GM18502 (cell line): ENCODE measurements around the gene BLVRB.
"Not testable (repeated sequence)": the region's sequence is repeated elsewhere in the genome, so short reads cannot be mapped to it uniquely, and the experiment has no call there.

Experiments used
- ATAC-seq: cut with Tn5 transposase; IDR thresholded peaks from one replicate; pipeline ENCODE4 v1.9.1; 2021; ENCODE audit warnings: mild to moderate bottlenecking; ENCODE audit not compliant: unreplicated experiment, poor library complexity

The BLVRB gene

DNA sequence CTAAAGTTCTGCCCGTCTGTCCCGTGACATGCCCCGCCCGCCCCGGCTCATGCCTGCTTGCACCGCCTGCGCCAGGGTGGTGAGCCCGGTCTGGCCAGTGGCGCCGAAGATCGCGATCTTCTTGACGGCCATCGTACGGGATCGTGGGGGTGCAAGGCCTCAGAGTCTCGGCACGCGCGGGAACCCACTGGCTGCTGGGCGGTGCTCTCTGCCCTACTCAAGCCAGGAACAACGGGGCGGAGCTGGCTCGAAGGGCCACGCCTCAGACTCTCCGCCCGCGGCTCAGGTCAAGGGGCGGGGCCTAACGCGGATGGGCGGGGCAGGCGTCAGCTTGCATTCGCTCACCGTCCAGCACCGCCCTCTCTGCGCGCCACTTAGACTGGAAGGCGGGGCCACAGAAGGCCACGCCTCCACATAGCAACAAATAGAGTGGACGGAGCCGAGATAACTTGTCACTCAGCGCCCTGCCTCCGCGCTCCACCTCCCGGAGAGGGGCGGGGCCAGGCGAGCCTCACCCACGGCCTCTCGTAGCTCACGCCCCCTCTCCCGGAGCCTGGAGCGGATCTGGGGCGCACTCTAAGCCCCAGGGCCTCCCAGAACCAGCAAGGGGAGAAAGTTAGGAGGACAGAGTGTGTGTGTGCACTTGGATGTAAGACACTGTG, at the start of gene BLVRB:
BLVRB (minus strand) TSS at position 189 of the 662 bp plus-strand sequence; CDS start at position 132, 57 bp downstream.
- ATAC-seq, result peak; percentile 87

GRCh38 chr19:40513741-40514315, 48.3 kb upstream of the BLVRB start:
- no peak for ATAC-seq

GRCh38 chr19:40513345-40513678, 47.8 kb upstream of the BLVRB start:
- no peak for ATAC-seq

GRCh38 chr19:40512473-40513344, 47.2 kb upstream of the BLVRB start:
- no peak for ATAC-seq

DNA sequence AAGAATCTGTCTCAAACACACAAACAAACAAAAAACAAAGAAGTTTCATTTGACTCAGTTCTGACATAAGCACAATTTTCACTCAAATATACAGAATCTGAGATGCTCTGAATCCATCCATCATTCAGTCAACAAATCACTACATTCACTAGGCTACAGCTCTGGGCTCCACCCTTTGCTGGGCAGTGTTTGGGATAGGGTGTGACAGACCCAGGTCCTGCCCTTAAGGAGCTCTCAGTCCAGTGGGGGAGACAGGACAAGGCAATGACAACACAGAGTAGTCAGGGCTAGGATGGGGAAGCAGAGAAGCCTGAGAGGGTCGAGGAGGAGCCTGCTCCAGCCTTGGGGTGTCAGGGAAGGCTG, 46.5 kb upstream of the BLVRB start:
- no peak for ATAC-seq

DNA sequence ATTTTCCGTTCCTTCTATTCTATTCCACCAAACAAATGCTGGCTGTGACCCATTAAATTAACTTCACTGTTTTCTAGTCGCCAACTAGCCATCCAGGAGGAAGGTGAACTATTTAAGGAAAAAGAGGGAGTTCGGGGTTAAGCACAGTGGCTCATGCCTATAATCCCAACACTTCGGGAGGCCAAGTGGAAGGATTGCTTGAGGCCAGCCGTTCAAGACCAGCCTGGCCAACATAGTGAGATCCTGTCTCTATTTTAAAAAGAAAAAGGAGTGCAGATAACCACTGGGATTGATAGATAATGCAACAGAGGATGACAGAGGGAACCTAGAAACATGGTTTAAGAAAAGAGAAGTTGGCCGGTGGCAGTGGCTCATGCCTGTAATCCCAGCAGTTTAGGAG, 45.9 kb upstream of the BLVRB start:
- ATAC-seq, result no peak

DNA sequence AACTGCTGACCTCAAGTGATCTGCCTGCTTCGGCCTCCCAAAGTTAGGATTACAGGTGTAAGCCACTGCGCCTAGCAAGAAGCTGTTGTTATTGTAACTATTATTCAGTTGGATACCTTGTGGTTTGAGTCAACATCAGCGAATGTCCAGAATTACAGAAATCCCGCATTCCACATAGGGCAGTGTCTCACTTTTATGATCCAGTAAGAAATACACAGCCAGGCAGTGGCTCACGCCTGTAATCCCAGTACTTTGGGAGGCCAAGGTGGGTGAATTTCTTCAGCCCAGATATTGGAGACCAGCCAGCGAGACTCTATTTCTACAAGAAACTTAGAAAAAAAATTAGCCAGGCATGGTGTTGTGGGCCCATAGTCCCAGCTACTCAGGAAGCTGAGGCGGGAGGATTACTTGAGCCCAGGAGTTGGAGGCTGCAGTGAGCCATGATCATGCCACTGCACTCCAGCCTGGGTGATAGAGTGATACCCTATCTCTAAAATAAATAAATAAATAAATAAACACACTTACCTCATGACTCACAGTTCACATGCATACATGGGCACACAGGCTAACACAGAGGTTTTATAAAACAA, 45.1 kb upstream of the BLVRB start:
- no peak for ATAC-seq

GRCh38 chr19:40508739-40509260, 43.3 kb upstream of the BLVRB start:
- no peak for ATAC-seq

DNA sequence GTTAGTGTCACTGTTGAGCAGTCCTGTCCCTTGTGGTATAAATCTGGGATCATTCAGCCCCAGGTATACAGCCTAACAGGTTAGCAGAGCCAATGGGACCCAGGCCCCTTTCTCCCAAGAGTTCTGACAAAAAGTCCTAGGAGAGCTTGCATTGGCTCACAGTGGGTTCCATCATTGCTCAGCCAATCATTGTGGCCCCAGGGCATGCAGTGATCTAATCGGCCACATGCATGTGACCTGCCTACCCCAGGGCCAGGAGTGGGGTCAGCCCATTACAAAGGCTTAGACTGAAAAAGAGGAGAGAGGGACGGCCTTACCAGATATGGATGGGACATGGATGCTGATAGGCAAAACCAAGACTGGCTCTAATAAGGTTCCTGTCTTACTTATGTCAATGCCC, 42.3 kb upstream of the BLVRB start:
- no peak for ATAC-seq

DNA sequence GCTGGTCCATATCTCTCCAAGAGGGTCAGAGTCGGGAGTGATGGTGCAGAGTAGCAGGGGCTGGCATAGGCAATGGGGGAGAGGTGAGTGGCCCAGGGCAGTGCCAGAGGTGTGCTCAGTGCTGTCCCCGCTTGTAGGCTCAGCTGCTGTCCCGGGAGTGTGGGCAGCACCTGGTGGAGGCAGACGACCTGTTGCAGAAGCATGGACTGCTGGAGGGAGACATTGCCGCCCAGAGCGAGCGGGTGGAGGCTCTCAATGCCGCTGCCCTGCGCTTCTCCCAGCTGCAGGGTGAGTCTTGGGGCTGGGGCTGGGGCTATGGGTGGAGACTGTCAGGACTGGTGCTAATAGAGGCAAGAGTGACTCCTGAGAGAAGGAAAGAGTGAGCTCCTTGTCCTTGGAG, 40.6 kb upstream of the BLVRB start:
- no peak for ATAC-seq

GRCh38 chr19:40503320-40503695, 37.8 kb upstream of the BLVRB start:
- ATAC-seq, result no peak

DNA sequence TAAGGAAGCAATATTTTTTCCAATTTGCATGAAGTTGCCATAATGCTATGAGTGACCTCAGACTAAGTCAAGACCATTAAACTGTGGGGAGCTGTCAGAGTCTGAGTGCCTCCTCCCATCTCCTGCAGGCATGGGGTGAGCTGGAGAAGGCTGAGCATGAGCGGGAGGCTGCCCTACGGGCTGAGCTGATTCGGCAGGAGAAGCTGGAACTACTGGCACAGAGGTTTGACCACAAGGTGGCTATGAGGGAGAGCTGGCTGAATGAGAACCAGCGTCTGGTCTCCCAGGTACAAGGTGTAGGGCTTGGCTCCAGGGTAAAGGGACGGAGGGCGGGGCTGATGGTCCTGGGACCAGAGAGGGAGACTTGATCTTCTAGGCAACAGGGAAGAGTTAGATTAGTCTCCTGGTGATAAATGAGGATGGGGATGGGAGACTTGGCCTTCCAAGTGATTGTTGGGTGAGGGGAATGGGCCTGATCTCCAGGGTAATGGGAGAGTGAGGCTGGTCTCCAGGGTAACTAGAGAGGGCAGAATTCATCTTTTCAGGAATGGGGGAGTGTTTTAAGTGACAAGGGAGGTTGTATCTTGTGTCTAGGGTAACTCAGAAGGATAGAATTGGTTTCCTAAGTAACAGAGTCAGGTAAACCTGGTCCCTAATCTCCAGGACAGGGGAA, 37.2 kb upstream of the BLVRB start:
- no peak for ATAC-seq

- no peak for ATAC-seq
Measured at GRCh38 chr19:40502081-40502480, 36.5 kb upstream of the BLVRB start.

GRCh38 chr19:40501599-40501998, 36.1 kb upstream of the BLVRB start:
- no peak for ATAC-seq

DNA sequence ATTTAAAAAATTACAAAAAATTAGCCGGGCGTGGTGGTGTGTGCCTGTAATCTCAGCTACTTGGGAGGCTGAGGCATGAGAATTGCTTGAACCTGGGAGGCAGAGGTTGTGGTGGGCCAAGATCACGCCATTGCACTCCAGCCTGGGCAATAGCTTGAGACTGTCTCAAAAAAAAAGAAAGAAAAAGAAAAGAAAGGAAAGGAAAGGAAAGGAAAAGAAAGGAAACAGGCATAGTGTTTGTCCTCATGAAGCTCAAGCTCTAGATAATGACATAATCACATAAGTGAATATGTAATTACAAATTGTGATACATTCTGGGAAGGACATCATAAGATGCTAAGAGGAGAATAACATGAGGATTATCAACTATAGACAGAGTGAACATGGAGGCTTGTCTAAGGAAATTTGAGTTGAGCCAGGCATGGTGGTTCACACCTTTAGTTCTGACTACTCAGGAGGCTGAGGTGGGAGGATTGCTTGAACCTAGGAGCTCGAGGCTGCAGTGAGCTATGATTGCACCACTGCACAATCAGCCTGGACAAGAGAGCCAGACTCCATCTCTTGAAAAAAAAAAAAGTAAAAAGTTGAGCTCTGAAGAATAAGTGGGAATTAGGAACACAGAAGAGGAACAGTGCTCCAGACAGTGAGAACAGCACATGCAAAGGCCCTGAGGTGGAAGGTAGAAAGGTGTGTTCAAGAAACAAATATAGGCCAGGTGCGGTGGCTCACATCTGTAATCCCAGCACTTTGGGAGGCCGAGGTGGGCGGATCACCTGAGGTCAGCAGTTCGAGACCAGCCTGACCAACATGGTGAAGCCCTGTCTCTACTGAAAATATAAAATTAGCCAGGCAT, 35.4 kb upstream of the BLVRB start:
- not testable (repeated sequence) for ATAC-seq

DNA sequence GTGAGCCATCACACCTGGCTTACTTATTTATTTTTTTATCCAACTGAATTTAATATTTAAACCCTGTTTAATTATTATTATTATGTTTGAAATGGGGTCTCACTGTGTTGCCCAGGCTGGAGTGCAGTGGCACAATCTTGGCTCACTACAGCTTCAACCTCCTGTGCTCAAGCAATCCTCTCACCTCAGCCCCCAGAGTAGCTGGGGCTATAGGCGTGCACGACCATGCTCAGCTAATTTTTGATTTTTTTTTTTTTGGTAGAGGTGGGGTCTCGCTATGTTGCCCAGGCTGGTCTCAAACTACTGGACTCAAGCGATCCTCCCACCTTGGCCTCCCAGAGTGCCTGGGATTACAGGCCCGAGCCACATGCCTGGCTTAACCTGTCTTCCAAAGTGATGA, 33.8 kb upstream of the BLVRB start:
- ATAC-seq, result no peak

- ATAC-seq, result no peak
Measured at GRCh38 chr19:40497214-40497613, 31.7 kb upstream of the BLVRB start.

DNA sequence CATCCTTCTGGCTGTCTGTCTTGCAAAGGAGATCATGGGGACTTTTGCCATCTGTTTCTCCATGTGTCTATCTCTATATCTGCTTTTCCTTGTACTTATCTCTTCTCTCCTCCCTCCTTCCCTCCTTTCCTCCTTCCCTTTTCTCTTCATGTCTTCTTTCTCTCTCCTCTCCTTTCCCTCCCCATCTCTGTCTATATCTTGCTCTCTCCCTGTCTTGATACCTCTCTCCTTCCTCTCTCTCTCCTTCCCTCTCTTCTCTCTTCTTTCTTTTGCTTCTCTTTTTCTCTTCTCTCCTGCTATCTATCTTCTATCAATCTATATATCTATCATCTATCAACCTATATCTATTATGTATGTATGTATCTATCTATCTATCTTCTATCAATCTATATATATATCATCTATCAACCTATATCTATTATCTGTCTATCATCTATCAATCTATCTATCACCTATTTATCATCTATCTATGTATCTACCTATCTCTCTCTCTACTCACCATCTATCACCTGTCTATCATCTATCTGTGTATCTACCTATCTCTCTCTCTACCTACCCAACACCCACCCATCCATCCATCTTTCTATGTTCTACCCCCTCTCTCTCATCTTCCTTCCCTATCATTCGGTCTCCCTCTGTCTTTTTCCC, 28.8 kb upstream of the BLVRB start:
- ATAC-seq, result no peak

- ATAC-seq, result no peak
Measured at GRCh38 chr19:40493778-40494177, 28.2 kb upstream of the BLVRB start.
